GM12874 (cell line): ENCODE results near the gene FXYD3.

Experiments
- TF ChIP-seq, protein P1 (sequence below): IDR thresholded peaks from 2 replicates; pipeline ENCODE4 v1.5.1; 2011; ENCODE audit warnings: low read depth, mild to moderate bottlenecking, control low read depth, low read length, moderate library complexity; ENCODE audit not compliant: insufficient read depth

FXYD3 gene

DNA sequence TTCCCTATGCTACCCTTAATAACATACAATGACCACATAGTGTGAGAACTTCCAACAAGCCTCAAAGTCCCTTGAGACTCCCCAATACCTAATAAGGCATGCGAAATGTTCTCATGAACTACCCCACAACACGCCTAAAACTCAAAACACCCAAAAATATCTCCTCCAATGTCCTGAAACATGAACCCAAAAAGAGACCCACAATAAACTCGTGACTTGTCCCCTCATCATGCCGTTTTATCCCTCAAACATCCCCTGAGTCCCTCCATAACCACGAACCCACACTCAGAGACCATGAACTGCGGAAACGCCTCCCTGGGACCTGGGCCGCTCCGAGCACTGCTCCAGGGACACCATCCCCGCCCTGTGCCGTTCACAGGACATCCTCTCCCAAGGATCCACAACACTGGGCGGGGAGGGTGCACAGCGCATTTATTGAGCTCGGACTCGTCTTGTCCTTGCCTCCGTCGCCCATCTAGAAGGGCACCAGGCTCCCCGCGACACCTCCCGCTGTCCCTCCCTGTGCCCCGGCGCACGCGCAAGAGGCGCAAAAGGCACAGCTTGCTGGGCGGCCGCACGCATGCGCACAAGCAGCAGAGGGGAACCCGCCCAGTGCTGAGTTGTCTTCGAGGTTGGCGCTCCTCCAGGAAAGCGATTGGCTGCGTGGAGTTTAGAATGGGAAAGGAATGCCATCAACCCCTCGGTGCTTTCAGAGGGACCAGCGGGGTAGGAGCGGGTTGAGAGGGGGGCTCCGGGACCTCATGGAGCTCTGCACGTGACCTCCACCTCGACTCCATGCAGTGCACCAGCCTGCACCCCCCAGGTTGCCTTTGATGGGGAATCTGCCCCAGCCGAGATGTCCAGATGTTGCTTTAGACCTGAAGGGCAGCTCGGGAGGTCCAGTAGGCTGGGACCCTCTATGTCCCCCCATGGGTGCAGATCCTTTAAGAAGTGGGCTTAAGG is 8.8 kb downstream of the FXYD3 start:
- TF ChIP-seq, protein P1, sequence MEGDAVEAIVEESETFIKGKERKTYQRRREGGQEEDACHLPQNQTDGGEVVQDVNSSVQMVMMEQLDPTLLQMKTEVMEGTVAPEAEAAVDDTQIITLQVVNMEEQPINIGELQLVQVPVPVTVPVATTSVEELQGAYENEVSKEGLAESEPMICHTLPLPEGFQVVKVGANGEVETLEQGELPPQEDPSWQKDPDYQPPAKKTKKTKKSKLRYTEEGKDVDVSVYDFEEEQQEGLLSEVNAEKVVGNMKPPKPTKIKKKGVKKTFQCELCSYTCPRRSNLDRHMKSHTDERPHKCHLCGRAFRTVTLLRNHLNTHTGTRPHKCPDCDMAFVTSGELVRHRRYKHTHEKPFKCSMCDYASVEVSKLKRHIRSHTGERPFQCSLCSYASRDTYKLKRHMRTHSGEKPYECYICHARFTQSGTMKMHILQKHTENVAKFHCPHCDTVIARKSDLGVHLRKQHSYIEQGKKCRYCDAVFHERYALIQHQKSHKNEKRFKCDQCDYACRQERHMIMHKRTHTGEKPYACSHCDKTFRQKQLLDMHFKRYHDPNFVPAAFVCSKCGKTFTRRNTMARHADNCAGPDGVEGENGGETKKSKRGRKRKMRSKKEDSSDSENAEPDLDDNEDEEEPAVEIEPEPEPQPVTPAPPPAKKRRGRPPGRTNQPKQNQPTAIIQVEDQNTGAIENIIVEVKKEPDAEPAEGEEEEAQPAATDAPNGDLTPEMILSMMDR, result no peak

DNA sequence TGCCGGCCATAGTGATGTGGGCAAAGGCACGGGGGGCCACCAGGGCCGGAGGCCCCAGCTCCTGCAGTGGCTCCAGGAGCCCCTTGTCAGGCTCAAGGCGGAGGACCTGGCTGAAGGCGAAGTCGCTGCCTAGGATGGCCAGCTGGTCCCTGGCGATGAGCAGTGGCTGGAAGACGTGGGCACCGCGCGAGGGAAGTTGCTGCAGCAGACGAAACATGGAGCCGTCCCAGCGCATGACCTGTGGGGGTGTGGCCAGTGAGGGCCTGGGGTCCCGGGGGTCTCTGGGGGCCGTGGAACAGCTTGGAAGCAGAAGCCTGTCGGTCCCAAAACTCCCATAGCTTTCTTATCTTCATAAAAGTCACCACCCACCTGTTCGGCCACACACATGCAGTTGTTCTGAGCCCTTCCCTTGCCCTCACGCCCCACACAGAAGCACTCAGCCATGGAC is 9.7 kb downstream of the FXYD3 start:
- TF ChIP-seq, protein P1, result no peak

DNA sequence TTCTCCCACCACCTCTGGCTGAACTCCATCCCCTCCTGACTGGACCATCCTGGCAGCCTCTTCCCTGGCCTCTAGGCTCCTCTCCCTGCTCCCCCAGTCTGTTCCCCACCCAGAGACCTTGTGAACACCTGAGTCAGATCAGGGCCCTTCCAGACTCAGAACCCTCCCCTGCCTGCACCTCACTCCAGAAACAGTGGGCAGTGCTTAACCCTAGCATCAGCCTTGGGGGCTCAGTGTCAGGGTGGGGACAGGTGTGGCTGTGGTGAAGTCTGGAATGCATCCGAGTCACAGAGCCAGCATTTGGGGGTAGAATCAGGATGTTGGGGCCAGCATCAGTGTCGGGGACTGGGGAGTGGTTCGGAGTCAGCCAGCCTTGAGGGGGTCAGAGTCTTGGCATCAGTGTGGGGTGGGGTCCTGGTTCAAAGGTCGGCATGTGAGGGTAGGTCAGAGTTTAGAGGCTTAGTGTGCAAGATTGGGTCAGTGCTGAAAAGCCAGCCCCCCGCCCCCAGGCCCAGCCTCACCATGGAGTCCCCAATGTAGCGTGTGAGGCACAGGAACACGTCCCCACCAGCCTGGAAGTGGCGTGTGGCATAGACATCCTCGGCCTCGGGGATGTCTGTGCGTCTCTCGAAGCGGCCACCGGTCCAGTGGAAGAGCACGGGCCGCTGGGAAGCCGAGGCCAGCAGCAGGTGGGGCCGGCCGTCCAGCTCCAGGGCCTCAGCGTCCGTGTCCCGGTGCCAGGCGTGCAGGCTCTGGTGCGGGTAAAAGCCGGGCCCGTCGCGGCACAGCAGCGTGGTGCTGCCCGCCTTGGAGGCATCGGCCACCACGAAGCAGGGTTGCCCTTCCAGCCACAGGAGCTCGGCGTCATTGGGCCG is 10.4 kb downstream of the FXYD3 start:
- TF ChIP-seq, protein P1, result no peak

DNA sequence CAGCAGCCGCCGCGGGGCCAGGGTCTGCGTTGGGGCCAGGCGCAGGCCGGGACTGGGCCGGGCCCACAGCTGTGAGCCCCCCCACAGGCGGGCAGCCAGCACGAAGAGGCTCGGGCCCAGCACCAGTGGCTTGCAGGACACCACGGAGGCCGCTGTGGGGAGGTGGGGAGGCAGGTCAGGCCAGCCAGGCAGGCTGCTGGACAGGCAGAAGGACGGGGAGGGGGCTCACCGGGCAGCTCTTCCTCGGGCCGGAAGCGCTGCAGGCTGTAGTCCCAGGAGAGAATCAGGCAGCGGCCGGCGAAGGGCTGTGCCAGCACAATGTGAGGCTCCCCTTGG is 11.0 kb downstream of the FXYD3 start:
- TF ChIP-seq, protein P1, result no peak

DNA sequence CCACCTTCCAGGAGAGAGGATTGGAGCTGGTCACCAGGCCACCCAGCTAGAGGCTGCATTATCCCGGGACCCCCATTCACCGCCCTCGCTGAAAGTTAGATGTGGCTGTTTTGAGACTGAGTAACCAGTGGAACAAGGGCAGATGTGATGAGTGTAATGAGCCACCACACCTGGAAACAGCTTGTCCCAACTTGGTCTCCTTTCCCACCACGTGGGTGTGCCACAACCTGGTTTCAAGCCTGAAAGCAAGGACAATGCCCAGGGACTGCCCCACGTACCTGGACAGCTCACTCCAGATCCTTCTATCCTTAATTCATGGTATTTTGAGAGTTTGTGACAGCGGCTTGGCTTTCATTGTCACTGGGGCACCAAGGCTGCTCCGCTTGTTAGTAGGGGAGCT is 12.2 kb downstream of the FXYD3 start:
- TF ChIP-seq, protein P1, result no peak

DNA sequence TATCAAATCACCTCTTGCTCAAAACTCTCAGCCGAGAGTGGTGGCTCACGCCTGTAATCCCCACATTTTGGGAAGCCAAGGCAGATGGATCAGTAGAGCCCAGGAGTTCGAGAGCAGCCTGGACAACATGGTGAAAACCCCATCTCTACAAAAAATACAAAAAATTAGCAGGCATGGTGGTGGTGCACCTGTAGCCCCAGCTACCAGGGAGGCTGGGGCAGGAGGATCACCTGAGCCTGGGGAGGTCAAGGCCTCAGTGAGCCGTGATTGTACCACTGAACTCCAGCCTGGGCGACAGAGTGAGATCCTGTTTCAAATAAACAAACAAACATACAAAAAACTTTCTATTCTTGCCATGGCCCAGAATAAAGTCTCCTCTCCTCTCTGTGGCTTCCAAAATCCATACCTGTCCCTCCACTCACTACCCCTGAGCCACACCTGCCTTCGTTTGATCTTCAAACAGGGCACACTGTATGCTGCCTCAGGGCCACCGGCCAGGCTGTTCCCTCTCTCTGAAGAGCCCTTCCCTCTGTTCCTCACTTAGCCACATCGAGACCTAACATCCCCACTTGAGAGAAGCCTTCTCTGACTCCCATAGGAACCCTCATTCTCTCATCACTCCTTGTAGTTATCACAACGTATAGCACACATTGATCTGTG is 12.9 kb downstream of the FXYD3 start:
- TF ChIP-seq, protein P1, result no peak
